GM18870 (cell line): ENCODE data around the gene PTX3.

Experiments
- ATAC-seq: cut with Tn5 transposase; IDR thresholded peaks from one replicate; pipeline ENCODE4 v1.9.1; 2021; ENCODE audit warnings: moderate library complexity; ENCODE audit not compliant: unreplicated experiment

Gene PTX3

GRCh38 chr3:157471064-157471463, 34.4 kb downstream of the PTX3 start:
- ATAC-seq, result no peak

GRCh38 chr3:157472648-157473047, 36.0 kb downstream of the PTX3 start:
- no peak for ATAC-seq

GRCh38 chr3:157475921-157476414, 39.3 kb downstream of the PTX3 start:
- no peak for ATAC-seq

GRCh38 chr3:157477441-157477840, 40.8 kb downstream of the PTX3 start:
- no peak for ATAC-seq

- no peak for ATAC-seq
Measured at GRCh38 chr3:157479464-157480243, 43.0 kb downstream of the PTX3 start.

GRCh38 chr3:157487339-157487738, 50.7 kb downstream of the PTX3 start:
- ATAC-seq, result no peak

- ATAC-seq, result no peak
Measured at GRCh38 chr3:157488144-157488543, 51.5 kb downstream of the PTX3 start.

GRCh38 chr3:157491136-157491535, 54.5 kb downstream of the PTX3 start:
- no peak for ATAC-seq
